HG02759 (cell line): Measurements from ENCODE around the gene IGSF9B.
A peak's percentile ranks its signal among the peaks of the same experiment; 100 is the strongest.

Source experiments
- ATAC-seq: cut with Tn5 transposase; IDR thresholded peaks from one replicate; pipeline ENCODE4 v1.9.1; 2021; ENCODE audit warnings: mild to moderate bottlenecking, moderate library complexity; ENCODE audit not compliant: unreplicated experiment

The IGSF9B gene

GRCh38 chr11:133922078-133922870 is 34.5 kb downstream of the IGSF9B start:
- ATAC-seq: no peak

- ATAC-seq: no peak
These were observed 35.3 kb downstream of the IGSF9B start for GRCh38 chr11:133921513-133921912.

GRCh38 chr11:133921026-133921425 is 35.7 kb downstream of the IGSF9B start:
- no peak for ATAC-seq

- ATAC-seq: no peak
These were observed 36.4 kb downstream of the IGSF9B start for GRCh38 chr11:133920109-133920990.

- no peak for ATAC-seq
These were observed 37.2 kb downstream of the IGSF9B start for GRCh38 chr11:133919330-133920108.

GRCh38 chr11:133918608-133919260 is 38.0 kb downstream of the IGSF9B start:
- ATAC-seq: no peak

GRCh38 chr11:133917921-133918607 is 38.7 kb downstream of the IGSF9B start:
- no peak for ATAC-seq

GRCh38 chr11:133916784-133917440 is 39.9 kb downstream of the IGSF9B start:
- no peak for ATAC-seq

GRCh38 chr11:133913761-133914160 is 43.0 kb downstream of the IGSF9B start:
- no peak for ATAC-seq

GRCh38 chr11:133911171-133911570 is 45.6 kb downstream of the IGSF9B start:
- no peak for ATAC-seq

- no peak for ATAC-seq
These were observed 46.7 kb downstream of the IGSF9B start for GRCh38 chr11:133910101-133910500.

- no peak for ATAC-seq
These were observed 47.9 kb downstream of the IGSF9B start for GRCh38 chr11:133908827-133909226.

GRCh38 chr11:133907841-133908241 is 48.9 kb downstream of the IGSF9B start:
- no peak for ATAC-seq

GRCh38 chr11:133907216-133907615 is 49.6 kb downstream of the IGSF9B start:
- ATAC-seq: no peak

GRCh38 chr11:133906746-133907145 is 50.0 kb downstream of the IGSF9B start:
- no peak for ATAC-seq

- ATAC-seq: peak; percentile 2
These were observed 50.5 kb downstream of the IGSF9B start for GRCh38 chr11:133906241-133906640.

- ATAC-seq: peak; percentile 74
These were observed 51.1 kb downstream of the IGSF9B start for GRCh38 chr11:133905677-133906156.

GRCh38 chr11:133904818-133905515 is 51.8 kb downstream of the IGSF9B start:
- no peak for ATAC-seq
